Stimulated activated CD4-positive, alpha-beta T cell treated with anti-CD3 and anti-CD28 coated beads, Interleukin-2, amount 100 ng/mL, for 4 hours (primary cell): ENCODE data around the gene FOSB.
A peak's percentile ranks its signal among the peaks of the same experiment; 100 is the strongest.

ENCODE experiments used
- DNase-seq: peaks from one replicate; pipeline ENCODE4 v3.0.0-alpha.2; 2020; ENCODE audit warnings: low read depth

Gene FOSB

DNA sequence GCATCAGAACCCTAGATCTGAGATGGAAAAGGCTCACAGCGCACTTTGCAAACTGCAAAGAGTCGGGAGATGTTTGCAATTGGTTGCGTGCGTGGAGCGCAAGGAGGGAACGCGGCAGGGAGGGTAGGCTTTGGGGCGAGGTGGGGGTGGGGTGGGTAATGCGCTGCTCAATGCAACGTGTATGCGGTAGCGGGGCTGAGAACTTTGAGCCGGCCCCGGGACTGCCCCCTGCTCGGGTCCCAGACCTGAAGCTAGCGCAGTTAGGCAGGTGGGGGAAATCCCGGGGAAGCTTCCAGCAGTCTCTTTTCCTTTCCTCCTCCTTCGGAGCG lies 971 bp downstream of the FOSB start:
- no peak for DNase-seq

DNA sequence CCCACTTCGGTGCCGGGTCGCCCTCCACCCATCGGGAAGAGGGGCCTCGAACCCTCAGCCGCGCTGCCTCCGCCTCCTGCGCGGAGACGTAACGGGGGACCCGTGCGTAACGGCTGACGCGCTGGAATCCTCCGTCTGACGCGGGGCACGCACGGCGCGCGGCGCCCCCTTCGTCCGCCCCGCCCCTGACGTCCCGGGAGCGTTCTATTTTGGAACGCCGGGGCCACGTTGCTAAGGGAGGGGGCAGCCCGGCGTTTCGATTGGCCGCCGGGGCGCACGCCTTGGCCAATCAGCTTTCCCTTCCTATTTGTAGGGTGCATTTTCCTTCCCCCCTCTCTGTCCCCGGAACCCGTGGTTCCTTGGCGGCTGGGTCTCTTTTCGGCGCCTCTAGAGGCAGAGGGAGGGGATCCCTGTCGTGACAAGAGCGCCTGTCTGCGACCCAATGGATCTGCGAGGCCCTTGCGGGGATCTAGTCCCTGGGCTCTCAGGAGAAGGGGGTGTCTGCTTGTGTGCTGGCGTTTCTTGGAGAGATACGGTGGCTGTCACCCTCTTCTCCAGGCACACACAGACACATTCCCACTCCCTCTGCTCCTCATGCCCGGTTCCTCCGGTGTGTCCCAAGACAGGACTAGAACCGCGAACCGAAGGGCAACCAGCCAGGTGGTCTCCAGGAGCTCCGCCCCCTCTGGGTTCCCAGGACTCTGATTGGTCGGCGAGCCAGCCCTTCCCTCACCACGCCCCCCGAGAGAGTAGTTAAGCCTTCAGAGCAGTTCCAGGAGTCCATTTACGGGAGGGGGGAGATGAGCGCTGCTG lies 1.5 kb downstream of the FOSB start:
- DNase-seq = peak; percentile 91

DNA sequence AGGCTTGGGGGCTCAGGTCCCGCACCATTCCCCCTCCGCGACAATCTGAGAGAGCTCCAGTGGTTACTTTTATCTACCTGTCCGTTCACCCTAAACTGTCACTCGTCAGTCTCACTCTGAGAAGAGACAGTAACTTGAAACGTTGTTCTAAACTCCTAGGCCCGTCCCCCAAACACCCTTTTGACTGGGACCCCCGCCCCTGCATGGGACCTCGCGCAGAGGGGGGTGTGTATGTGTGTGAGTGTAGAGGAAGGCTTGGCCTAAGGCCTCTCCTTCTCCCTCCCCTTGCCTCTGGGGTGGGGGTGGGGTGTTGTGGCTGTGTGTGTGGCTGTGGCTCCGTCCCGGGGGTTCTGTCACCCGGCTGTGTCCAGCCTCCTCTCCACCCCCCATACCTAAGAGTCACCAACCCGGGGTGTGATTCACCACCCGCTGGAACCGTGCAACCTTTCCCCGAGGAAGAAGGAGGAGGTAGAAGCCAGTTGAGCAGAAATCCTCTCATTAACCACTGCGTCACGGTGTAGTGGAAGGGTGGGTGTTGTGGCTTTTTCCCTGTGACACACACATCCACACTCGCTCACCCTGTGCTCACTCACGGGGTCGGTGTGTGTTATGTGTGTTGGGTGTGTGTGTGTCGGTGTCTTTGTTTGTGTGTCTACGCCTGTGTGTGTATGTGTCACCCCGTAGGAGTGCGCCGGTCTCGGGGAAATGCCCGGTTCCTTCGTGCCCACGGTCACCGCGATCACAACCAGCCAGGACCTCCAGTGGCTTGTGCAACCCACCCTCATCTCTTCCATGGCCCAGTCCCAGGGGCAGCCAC lies 2.4 kb downstream of the FOSB start:
- no peak for DNase-seq

DNA sequence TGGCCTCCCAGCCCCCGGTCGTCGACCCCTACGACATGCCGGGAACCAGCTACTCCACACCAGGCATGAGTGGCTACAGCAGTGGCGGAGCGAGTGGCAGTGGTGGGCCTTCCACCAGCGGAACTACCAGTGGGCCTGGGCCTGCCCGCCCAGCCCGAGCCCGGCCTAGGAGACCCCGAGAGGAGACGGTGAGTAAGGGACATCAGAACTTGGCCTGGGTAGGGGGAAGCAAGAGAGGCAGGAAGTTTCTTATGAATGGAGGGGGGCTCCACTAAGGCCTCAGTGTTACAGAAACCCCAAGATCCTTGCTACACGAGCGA lies 2.9 kb downstream of the FOSB start:
- DNase-seq = no peak

DNA sequence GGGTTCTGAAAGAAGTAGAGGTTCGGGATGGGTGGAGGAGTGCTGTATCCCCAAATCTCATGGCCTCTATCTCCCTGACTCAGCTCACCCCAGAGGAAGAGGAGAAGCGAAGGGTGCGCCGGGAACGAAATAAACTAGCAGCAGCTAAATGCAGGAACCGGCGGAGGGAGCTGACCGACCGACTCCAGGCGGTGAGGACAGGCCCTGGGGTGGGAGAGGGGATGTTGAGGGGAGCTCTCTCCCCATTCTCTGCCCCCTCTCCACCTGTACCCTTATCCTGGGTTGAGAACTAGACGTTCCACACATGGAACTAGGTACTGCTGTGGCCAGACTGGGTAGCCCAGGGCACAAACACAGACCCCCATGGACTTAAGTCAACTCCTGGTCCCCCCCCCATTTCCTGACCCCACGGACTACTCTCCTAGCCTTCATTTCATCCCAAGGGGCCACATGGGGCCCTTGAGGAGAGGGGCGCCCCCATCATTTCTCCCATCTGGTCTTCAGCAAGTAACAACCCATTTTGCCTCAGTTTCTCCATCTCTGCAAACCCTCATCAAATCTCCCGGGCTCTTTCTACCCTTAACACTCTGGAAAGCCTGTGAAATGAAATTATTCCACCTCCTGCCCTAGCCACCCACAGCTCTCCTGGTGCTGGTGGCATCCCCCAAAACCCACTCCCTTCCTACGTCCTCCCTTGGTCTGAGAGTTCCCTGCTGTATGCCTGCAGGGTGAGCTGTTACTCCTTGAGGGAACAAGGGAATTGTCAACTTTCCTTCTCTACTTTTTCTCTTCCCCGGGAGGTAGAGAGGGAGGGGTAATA lies 3.5 kb downstream of the FOSB start:
- no peak for DNase-seq

DNA sequence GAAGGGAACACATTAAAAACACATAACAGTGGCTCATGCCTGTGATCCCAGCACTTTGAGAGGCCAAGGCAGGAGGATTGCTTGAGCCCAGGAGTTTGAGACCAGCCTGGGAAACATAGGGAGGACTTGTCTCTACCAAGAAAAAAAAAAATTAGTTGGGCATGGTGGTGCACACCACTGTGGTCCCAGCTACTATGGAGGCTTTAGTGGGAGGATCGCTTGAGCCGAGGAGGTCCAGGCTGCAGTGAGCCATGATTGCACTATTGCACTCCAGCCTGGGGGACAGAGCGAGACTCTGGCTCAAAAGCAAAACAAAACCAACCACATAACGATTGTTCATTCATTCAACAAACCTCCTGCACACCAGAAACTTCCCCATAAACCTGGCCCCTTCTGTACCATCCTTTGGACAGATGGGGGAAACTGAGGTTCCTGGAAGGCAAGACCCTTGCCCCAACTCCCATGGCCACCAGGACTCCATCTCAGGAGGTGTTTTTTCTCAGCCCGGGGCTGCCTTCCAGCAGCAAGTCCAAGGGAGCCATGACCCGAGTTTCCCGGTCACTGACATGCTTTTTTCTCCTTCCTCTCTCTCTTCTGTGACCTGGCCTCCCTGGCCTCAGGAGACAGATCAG lies 4.3 kb downstream of the FOSB start:
- no peak for DNase-seq

DNA sequence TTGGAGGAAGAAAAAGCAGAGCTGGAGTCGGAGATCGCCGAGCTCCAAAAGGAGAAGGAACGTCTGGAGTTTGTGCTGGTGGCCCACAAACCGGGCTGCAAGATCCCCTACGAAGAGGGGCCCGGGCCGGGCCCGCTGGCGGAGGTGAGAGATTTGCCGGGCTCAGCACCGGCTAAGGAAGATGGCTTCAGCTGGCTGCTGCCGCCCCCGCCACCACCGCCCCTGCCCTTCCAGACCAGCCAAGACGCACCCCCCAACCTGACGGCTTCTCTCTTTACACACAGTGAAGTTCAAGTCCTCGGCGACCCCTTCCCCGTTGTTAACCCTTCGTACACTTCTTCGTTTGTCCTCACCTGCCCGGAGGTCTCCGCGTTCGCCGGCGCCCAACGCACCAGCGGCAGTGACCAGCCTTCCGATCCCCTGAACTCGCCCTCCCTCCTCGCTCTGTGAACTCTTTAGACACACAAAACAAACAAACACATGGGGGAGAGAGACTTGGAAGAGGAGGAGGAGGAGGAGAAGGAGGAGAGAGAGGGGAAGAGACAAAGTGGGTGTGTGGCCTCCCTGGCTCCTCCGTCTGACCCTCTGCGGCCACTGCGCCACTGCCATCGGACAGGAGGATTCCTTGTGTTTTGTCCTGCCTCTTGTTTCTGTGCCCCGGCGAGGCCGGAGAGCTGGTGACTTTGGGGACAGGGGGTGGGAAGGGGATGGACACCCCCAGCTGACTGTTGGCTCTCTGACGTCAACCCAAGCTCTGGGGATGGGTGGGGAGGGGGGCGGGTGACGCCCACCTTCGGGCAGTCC lies 5.0 kb downstream of the FOSB start:
- DNase-seq = no peak

DNA sequence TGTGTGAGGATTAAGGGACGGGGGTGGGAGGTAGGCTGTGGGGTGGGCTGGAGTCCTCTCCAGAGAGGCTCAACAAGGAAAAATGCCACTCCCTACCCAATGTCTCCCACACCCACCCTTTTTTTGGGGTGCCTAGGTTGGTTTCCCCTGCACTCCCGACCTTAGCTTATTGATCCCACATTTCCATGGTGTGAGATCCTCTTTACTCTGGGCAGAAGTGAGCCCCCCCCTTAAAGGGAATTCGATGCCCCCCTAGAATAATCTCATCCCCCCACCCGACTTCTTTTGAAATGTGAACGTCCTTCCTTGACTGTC lies 5.5 kb downstream of the FOSB start:
- no peak for DNase-seq

DNA sequence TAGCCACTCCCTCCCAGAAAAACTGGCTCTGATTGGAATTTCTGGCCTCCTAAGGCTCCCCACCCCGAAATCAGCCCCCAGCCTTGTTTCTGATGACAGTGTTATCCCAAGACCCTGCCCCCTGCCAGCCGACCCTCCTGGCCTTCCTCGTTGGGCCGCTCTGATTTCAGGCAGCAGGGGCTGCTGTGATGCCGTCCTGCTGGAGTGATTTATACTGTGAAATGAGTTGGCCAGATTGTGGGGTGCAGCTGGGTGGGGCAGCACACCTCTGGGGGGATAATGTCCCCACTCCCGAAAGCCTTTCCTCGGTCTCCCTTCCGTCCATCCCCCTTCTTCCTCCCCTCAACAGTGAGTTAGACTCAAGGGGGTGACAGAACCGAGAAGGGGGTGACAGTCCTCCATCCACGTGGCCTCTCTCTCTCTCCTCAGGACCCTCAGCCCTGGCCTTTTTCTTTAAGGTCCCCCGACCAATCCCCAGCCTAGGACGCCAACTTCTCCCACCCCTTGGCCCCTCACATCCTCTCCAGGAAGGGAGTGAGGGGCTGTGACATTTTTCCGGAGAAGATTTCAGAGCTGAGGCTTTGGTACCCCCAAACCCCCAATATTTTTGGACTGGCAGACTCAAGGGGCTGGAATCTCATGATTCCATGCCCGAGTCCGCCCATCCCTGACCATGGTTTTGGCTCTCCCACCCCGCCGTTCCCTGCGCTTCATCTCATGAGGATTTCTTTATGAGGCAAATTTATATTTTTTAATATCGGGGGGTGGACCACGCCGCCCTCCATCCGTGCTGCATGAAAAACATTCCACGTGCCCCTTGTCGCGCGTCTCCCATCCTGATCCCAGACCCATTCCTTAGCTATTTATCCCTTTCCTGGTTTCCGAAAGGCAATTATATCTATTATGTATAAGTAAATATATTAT lies 6.1 kb downstream of the FOSB start:
- no peak for DNase-seq

DNA sequence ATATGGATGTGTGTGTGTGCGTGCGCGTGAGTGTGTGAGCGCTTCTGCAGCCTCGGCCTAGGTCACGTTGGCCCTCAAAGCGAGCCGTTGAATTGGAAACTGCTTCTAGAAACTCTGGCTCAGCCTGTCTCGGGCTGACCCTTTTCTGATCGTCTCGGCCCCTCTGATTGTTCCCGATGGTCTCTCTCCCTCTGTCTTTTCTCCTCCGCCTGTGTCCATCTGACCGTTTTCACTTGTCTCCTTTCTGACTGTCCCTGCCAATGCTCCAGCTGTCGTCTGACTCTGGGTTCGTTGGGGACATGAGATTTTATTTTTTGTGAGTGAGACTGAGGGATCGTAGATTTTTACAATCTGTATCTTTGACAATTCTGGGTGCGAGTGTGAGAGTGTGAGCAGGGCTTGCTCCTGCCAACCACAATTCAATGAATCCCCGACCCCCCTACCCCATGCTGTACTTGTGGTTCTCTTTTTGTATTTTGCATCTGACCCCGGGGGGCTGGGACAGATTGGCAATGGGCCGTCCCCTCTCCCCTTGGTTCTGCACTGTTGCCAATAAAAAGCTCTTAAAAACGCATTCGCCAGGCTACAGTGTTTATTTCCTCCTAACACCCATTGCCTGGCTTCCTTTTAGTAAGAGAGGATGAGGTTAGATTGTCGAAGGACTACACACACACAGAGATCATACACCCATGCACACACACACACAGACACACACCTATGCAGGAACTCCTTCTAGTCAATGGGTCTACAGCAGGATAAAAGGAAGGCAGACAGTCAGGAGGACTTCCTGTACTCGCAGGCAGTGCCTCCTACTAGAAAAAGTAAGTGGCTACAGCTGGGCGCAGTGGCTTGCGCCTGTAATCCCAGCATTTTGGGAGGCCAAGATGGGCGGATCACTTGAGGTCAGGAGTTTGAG lies 7.1 kb downstream of the FOSB start:
- no peak for DNase-seq

DNA sequence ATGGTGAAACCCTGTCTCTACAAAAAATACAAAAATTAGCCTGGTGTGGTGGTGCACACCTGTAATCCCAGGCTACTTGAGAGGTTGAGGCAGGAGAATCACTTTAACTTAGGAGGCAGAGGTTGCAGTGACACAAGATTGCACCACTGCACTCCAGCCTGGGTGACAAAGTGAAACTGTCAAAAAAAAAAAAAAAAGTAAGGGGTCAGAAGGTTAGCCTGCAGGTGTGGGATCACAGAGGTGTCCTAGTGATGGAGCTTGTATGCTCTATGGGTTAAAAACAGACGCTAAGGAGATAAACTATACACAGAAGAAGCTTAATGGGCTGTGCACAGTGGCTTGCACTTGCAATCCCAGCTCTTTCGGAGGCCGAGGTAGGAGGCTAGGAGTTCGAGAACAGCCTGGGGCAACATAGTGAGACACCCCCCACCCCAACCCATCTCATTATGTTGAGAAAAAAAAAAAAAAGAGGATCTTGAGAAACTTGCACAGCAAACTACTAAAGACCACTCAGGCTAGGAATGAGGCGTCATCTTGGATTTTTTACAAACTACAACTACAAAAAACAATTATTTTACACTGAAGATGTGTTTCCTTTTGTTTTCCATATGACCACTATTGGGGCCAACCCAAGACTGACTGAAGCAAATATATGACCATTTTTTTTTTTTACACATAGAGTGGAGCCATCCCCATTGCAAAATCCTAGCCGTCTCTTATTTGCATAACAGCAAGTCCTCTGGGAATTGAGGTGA lies 7.9 kb downstream of the FOSB start:
- no peak for DNase-seq

DNA sequence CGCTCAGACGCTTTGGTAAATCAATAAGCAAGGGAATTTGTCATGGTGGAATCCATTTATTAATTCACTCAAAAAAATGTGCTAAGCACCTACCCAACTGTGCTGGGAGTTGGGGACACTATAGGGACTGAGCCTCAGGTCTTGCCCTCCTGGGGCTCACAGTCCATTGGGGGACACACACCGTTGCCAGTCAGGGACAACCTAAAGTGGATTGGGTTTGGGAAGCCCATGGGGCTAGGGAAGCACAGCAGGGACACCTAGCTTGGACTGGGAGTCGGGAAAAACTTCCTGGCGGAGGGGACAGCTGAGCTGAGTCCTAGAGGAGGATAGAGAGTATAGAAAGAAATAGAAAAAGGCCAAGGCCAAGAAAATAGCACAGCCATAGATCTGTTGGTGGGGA lies 8.5 kb downstream of the FOSB start:
- DNase-seq = no peak

DNA sequence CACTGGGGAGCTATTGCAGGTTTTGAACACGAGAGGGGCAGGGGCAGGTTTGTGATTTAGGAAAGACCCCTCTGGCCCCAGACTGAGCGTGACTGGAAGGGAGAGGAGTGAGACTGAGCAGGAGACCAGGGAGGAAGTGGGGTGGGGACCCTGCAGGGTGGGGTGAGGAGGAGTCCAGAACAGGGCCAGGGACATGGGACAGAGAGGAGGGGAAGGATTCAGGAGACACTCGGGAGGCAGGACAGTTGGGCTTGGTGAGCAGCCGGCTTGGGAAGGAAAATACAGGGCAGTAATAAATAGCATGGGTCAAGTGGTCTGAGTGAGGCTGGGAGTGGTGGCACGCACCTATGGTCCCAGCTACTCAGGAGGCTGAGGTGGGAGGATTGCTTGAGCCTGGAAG lies 9.4 kb downstream of the FOSB start:
- no peak for DNase-seq

DNA sequence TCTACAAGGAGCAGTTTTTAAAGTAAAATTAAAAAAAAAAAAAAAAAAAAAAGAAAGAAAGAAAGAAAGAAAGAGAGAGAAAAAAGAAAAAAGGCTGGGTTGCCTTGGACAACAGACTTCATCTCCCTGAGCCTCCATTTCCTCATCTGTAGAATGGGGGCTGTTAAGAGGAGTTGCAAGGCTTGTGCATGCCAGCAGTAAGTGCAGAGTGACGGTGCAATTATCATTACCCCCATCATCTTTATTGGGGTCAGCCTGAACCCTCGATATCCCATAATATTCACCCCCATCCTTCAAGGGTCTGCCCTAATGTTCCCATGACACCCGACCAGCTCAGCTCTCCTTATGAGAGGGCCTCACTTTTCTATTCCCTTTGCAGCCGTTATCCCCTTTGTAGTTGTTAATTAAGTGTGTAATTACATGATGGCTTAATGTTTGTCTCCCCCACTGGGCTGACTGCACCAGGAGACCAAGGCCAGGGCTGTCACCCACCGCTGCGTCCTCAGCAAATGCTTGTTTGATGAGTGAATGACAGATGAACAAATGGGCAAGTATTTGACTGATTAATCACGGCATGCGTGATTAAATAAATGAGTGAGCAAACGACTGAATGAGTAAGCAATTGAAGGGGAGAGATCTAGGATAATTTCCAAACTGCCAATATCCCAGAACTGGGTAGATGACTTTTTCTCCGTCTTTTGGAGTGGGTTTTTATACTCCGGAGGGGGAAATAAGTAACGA lies 10.1 kb downstream of the FOSB start:
- no peak for DNase-seq

DNA sequence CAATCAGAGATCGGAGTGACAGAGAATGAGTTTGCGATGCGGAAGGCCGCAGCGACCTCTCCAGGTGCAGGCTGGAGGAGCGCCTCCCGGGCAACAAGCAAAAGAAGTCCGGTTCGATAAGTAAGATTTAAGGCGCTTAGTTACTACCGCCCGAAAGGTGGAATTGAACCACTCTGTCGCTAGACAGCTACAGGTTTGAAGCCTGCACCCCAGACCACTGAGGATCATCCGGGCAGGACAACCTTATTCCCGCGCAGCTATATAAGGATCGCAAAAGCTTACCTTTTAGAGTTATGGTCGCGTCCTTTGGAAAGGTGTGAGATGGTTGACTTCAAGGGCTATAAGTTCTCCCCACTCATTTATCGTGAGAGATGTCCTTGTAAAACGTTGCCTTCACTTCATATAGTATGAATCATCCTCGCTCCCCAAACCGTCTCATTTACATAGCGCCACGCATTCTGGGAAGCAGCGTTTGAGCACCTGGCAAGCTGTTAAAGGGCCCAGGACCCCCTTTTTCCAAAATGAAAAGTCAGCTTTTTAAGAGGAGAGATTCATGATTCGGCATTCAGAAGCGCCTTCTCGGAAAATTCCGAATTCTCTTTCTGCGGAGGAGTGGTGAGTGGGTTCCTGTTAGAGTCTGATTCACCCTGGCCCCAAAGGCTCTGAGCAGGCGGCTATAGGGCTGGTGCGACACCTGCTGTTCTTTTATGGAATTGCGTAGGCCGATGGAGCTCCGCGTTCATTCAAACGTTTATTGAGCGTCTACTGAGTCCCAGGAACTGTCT lies 10.8 kb downstream of the FOSB start:
- peak; percentile 89 for DNase-seq

DNA sequence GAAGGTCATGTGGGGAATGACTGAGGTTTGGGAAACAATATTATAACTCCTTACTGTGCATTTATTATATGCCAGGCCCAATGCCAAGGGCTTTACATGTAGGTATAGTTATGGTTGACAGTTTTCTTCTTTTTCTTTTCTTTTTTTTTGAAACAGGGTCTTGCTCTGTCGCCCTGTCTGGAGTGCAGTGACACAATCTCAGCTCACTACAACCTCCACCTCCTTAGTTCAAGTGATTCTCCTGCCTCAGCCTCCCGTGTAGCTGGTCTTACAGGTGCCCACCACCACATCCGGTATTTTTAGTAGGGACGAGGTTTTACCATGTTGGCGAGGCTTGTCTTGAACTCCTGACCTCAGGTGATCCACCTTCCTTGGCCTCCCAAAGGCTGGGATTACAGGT lies 15.2 kb downstream of the FOSB start:
- DNase-seq = no peak

DNA sequence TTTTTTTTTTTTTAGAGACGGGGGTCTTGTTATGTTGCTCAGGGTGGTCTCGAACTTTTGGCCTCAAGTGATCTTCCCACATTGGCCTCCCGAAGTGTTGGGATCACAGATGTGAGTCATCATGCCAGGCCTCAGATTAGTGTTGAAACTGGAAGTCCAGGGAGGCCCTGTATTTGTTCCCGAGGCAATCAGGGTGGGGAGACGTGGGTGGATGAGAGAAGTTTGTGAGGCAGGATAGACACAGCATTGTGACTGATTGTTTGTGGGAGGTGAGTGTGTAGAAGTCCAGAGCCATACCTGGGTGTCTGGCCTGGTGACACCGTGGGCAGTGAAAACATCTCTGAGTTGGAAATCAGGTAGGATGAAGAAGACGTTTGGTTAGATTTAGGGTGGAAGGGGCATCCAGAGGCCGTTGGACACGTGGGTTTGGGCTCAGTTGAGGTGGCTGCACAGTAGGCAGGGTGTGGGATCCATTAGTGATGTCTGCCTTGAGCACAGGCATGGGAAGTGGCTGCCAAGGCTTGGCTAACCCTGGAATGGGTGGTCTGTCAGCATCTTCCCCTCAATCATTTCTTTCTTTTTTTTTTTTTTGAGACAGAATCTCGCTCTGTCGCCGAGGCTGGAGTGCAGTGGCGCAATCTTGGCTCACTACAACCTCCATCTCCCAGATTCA lies 16.6 kb downstream of the FOSB start:
- no peak for DNase-seq
